A673 (cell line): ENCODE measurements around the gene TMEM72. TPM values are rescaled to one million over a fixed set of nuclear protein-coding genes. Genes with fewer than 3 reads are reported as not detected.

Source experiments
- BruUV-seq: library from RNA; stranded (reverse); fragments of 400-500 nt; replicated peaks from 2 replicates; lab custom pipeline; 2021; lab: Mats Ljungman, UMichigan
- CTCF ChIA-PET: fragments of 300-600 bp; sonication (Branson Sonifier 250); formaldehyde crosslinking; loops from one replicate; lab custom pipeline; 2022; ENCODE audit warnings: antibody characterized with exemption; lab: Charles Lee
- POLR2A ChIA-PET: fragments of 300-600 bp; sonication (Branson Sonifier 250); formaldehyde crosslinking; loops from one replicate; lab custom pipeline; 2022; ENCODE audit warnings: antibody characterized with exemption; ENCODE audit not compliant: low non-redundant PET; lab: Charles Lee
- DNase-seq: peaks from one replicate; pipeline ENCODE4 v3.0.0-alpha.2; 2015; ENCODE audit warnings: low spot score
- H3K27ac ChIP-seq: fragments of 200-600 bp; sonication (generic); 2 replicates; pipeline ENCODE4 v1.5.1; 2016; ENCODE audit warnings: mixed run types, low read depth, mild to moderate bottlenecking, mixed read lengths, antibody characterized with exemption, low read length; ENCODE audit not compliant: poor library complexity, severe bottlenecking
- H3K27me3 ChIP-seq: fragments of 200-600 bp; sonication (generic); replicated peaks from 2 replicates; pipeline ENCODE4 v1.6.1; 2017; ENCODE audit warnings: mixed run types, low read depth, mild to moderate bottlenecking, mixed read lengths, antibody characterized with exemption, low read length; ENCODE audit not compliant: insufficient read depth, poor library complexity
- H3K36me3 ChIP-seq: fragments of 200-600 bp; sonication (generic); 2 replicates; pipeline ENCODE4 v1.6.1; 2016; ENCODE audit warnings: mixed run types, mild to moderate bottlenecking, mixed read lengths, antibody characterized with exemption, low read length; ENCODE audit not compliant: insufficient read depth, poor library complexity, severe bottlenecking
- H3K4me1 ChIP-seq: fragments of 200-600 bp; sonication (generic); 2 replicates; pipeline ENCODE4 v1.6.1; 2017; ENCODE audit warnings: mixed run types, mild to moderate bottlenecking, mixed read lengths, antibody characterized with exemption, low read length; ENCODE audit not compliant: insufficient read depth, poor library complexity, severe bottlenecking
- H3K4me3 ChIP-seq: fragments of 200-600 bp; sonication (generic); 2 replicates; pipeline ENCODE4 v1.5.1; 2016; ENCODE audit warnings: low read depth, mixed run types, mild to moderate bottlenecking, mixed read lengths, low read length; ENCODE audit not compliant: poor library complexity, severe bottlenecking
- H3K9me3 ChIP-seq: fragments of 200-600 bp; sonication (generic); 2 replicates; pipeline ENCODE4 v1.6.1; 2016; ENCODE audit warnings: mixed run types, low read depth, mild to moderate bottlenecking, mixed read lengths, antibody characterized with exemption, low read length; ENCODE audit not compliant: poor library complexity, severe bottlenecking
- EZH2 ChIP-seq: fragments of 200-600 bp; sonication (generic); IDR thresholded peaks from 2 replicates; pipeline ENCODE4 v1.6.1; 2017; ENCODE audit warnings: borderline replicate concordance, low read depth, mild to moderate bottlenecking, mixed read lengths, antibody characterized with exemption, low read length; ENCODE audit not compliant: poor library complexity, severe bottlenecking
- intact Hi-C: fragments of 100-400 bp; cut with micrococcal nuclease; formaldehyde crosslinking; loops from one replicate; pipeline ENCODE4 v1.10.0; 2022; ENCODE audit not compliant: unreplicated experiment
- total RNA-seq: library from RNA; stranded (reverse); gene quantifications from 2 replicates; pipeline ENCODE4 v1.2.3, GENCODE V29; 2021
- TF ChIP-seq, protein P1 (sequence below): fragments of 300-800, 200-600 bp; sonication (generic); conservative IDR thresholded peaks from 2 replicates; pipeline ENCODE4 v1.5.1; 2017; ENCODE audit warnings: low read depth, mild to moderate bottlenecking, antibody characterized with exemption, low read length, moderate library complexity, mixed read lengths

Gene TMEM72
- total RNA-seq, 1 experiment from 2014 or later: 0.80 TPM

DNA sequence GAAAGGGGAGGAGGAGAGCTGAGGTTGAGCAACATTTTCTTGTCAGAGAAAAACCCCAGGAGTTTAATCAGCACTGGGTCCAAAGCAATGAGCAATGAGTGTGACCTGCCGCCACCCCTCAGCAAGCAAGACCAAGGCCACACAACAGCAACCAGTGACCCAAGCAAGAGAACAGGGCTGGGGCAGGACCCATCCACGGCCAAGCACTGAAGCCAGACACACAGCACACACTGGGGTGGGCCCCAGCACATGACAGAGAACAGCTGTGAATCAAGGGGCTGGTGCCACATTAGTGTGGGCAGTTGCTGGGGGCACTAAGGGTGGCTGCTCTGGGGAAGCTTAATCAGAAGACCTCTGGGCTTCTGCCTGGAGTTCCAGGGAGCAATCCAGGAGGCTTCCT, 16.2 kb downstream of the TMEM72 start:
- Histone ChIP-seq H3K36me3 (no peaks in the 10 kb centered on the region), H3K27ac (no peak overlapping the region), H3K4me1 (no peaks in the 10 kb centered on the region), H3K4me3 (no peak overlapping the region), H3K27me3 (no peaks in the 10 kb centered on the region), H3K9me3 (no peaks in the 10 kb centered on the region)
- ChIA-PET POLR2A (no interaction called here), CTCF (no interaction called here)
- intact Hi-C loops: no loop called here
- TF ChIP-seq, protein P1, sequence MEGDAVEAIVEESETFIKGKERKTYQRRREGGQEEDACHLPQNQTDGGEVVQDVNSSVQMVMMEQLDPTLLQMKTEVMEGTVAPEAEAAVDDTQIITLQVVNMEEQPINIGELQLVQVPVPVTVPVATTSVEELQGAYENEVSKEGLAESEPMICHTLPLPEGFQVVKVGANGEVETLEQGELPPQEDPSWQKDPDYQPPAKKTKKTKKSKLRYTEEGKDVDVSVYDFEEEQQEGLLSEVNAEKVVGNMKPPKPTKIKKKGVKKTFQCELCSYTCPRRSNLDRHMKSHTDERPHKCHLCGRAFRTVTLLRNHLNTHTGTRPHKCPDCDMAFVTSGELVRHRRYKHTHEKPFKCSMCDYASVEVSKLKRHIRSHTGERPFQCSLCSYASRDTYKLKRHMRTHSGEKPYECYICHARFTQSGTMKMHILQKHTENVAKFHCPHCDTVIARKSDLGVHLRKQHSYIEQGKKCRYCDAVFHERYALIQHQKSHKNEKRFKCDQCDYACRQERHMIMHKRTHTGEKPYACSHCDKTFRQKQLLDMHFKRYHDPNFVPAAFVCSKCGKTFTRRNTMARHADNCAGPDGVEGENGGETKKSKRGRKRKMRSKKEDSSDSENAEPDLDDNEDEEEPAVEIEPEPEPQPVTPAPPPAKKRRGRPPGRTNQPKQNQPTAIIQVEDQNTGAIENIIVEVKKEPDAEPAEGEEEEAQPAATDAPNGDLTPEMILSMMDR: no peak
- TF ChIP-seq EZH2: no peak
- no TSS peak for BruUV-seq
- DNase-seq: no peak

DNA sequence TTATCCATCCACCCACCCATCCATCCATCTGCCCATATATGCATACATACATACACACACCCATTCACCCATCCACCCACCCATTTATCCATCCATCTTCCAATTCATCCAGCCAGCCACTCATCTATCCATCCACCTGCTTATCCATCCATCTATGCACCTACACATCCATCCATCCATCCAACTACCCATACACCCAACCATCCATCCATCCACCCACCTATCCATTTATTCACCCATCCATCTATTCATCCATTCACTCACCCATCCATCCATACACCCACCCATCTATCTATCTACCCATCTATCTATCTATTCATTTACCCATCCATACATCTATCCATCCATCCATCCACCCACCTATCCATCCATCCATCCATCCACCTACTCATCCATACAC, 17.3 kb downstream of the TMEM72 start:
- Histone ChIP-seq H3K27me3 (no peaks in the 10 kb centered on the region), H3K4me1 (no peaks in the 10 kb centered on the region), H3K4me3 (no peak overlapping the region), H3K27ac (no peak overlapping the region), H3K9me3 (no peaks in the 10 kb centered on the region), H3K36me3 (no peaks in the 10 kb centered on the region)
- CTCF ChIA-PET: no interaction called here
- intact Hi-C loops: no loop called here
- no peak for TF ChIP-seq EZH2
- TF ChIP-seq, protein P1: no peak
- BruUV-seq: no TSS peak
- POLR2A ChIA-PET: no interaction called here
- DNase-seq: no peak

DNA sequence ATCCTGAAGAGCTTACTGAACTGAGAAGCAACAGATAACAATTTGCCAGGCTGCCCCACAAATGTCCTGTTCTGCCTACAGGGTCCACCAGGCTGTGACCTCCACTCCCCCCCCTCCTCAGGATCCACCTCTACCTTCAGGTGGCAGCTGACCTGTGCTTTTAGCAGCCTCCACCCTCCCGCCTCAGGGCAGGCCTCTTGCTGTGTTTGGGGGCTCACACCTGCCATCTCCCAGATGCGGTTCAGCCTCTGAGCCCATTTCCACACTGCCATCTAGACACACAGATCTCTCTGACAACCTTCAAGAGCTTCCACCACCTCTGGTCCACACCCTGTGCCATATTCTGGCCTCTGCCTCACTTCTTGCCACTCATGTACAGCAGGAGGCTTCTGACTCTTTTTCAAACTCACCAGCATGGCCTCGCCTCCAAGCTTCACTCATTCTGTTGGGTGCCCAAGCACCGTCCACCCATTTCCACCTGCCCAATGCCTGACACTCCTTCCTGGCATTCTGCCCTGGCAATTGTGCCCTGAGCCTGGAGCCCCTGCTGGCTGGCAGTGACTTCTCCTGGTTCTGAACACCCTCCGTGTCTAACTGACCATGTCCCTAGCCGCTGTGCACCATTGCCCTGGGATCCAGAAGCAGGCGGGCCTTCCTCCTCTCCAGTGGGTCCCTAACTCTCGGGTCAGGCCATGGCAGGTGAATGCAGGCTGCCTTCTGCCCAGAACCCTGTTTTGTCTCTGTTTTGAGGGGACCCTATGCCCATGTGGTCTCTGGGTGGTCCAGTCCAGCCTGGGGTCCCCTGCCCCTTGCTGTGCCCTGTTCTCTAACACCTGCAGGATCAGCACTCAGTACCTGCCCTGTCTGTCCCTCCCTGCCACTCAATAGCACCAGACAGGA, 18.5 kb downstream of the TMEM72 start:
- Histone ChIP-seq H3K4me1 (no peaks in the 10 kb centered on the region), H3K9me3 (no peaks in the 10 kb centered on the region), H3K27me3 (no peaks in the 10 kb centered on the region), H3K4me3 (no peak overlapping the region), H3K27ac (no peak overlapping the region), H3K36me3 (no peaks in the 10 kb centered on the region)
- no peak for DNase-seq
- ChIA-PET CTCF (no interaction called here), POLR2A (no interaction called here)
- intact Hi-C loops: loop anchor here (5.0 kb wide), 2 partner anchors 48 to 63 kb away; partner anchors contain the start of gene DEPP1
- BruUV-seq: no TSS peak
- no peak for TF ChIP-seq EZH2
- TF ChIP-seq, protein P1: no peak
